Measurements from ENCODE around the gene SNED1. TPM values are rescaled to one million over a fixed set of nuclear protein-coding genes. Genes with fewer than 3 reads are reported as not detected.

SNED1 gene
- 1.6 TPM for polyA plus RNA-seq (2012; ENCODE audit: insufficient read depth, insufficient read length, low read depth)

DNA sequence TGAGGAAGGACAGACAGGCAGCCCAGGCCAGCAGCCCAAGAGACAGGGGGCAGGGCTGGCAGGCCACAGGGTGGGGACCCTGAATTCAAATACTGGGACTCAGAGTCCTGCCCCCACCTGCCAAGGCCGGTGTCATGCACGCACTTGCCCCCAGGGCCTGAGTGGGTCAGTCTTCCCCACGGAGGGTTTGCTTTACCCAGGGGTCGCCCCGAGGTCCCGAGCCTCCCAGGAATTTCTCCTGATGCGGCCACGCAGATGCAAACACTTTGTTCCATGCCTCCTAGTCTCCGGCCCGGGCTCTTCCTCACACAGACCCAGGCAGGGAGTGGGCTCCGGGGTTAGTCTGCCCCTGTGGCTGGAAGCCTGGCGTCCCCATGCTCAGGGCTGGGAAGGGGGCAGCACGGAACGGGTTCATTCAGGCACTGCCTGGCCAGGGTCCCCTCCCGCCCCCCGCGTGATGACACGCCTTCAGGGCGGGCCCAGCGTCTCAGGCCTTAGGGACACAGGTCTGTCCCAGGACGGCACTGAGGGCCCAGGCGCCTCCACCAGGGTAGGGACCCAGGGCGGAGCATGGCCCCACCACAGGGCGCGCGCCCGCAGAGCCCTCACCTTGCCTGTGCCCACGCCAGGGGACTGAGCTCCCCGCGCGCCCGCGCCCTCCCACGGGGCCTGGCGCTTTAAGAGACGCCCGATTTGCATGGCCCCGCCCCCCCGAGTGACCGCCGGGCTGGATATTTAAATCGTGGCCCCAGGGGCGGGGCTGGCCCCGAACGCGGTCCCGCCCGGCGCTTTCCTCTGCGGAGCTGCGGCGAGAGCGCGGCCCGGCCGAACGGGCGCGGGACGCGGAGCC is at the start of gene SNED1:
Gene SNED1 (plus strand): TSS at position 763 of the 850 bp plus-strand sequence. CDS start 220 bp downstream, outside the sequence.
- H3K4me3 ChIP-seq (ENCODE audit: low read depth, low read length), result peak within 1 kb of the TSS; percentile 64
- H3K9me3 ChIP-seq, result no peaks in the 10 kb centered on the region
- peak; percentile 93 for DNase-seq
- no peaks in the 10 kb centered on the region for H3K4me1 ChIP-seq
- H3K36me3 ChIP-seq, result no peaks in the 10 kb centered on the region
- TF ChIP-seq, protein P1, sequence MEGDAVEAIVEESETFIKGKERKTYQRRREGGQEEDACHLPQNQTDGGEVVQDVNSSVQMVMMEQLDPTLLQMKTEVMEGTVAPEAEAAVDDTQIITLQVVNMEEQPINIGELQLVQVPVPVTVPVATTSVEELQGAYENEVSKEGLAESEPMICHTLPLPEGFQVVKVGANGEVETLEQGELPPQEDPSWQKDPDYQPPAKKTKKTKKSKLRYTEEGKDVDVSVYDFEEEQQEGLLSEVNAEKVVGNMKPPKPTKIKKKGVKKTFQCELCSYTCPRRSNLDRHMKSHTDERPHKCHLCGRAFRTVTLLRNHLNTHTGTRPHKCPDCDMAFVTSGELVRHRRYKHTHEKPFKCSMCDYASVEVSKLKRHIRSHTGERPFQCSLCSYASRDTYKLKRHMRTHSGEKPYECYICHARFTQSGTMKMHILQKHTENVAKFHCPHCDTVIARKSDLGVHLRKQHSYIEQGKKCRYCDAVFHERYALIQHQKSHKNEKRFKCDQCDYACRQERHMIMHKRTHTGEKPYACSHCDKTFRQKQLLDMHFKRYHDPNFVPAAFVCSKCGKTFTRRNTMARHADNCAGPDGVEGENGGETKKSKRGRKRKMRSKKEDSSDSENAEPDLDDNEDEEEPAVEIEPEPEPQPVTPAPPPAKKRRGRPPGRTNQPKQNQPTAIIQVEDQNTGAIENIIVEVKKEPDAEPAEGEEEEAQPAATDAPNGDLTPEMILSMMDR (IDR thresholded peaks at IDR 0.05; ENCODE audit: low read depth, low read length), result no peak
- H3K27me3 ChIP-seq, result peaks cover 9% of the 10 kb centered on the region

DNA sequence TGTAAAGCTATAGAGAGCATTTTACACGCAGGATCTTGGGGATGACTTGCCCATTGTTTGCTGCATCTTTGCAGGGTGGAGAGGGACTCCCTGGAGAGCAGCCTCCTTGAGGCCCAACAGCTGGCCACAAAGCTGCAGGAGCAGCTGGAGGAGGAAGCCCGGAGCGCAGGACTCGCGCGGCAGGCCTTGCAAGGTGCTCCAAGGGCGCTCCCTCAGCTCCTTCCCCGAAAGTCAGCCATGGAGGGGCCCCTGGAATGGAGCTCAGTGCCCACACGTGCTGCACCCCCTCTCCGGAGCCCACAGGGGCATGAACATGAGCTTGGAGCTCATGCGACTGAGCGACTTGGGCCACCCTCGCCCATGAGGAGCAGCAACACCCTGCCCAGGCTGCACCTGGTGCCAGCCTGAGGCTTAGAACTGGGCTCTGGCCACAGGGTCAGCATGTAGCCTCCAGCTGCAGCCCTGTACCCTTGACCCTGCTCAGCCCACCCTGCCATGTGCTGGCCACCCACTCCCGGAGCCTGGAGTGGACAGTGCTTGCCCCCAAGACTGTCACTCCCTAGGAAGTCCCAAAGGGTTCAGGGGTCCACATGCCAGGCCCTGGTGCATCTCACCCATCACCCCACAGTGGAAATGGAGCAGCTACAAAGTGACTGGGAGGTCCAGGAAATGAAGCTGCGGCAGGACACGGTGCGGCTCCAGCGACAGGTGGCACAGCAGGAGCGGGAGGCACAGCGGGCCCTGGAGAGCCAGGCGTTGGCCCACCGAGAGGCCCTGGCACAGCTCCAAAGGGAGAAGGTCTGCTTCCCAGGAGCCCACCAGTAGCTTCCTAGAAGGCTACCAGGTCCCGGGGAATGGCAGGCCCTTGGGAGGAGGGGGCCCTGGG is 49.3 kb upstream of the SNED1 start:
- no peaks in the 10 kb centered on the region for H3K27me3 ChIP-seq
- no peaks in the 10 kb centered on the region for H3K4me1 ChIP-seq
- H3K4me3 ChIP-seq (ENCODE audit: low read depth, low read length), result no peak overlapping the region
- TF ChIP-seq, protein P1 (IDR thresholded peaks at IDR 0.05; ENCODE audit: low read depth, low read length), result no peak
- no peaks in the 10 kb centered on the region for H3K36me3 ChIP-seq
- peak; percentile 10 for DNase-seq
- no peaks in the 10 kb centered on the region for H3K9me3 ChIP-seq

DNA sequence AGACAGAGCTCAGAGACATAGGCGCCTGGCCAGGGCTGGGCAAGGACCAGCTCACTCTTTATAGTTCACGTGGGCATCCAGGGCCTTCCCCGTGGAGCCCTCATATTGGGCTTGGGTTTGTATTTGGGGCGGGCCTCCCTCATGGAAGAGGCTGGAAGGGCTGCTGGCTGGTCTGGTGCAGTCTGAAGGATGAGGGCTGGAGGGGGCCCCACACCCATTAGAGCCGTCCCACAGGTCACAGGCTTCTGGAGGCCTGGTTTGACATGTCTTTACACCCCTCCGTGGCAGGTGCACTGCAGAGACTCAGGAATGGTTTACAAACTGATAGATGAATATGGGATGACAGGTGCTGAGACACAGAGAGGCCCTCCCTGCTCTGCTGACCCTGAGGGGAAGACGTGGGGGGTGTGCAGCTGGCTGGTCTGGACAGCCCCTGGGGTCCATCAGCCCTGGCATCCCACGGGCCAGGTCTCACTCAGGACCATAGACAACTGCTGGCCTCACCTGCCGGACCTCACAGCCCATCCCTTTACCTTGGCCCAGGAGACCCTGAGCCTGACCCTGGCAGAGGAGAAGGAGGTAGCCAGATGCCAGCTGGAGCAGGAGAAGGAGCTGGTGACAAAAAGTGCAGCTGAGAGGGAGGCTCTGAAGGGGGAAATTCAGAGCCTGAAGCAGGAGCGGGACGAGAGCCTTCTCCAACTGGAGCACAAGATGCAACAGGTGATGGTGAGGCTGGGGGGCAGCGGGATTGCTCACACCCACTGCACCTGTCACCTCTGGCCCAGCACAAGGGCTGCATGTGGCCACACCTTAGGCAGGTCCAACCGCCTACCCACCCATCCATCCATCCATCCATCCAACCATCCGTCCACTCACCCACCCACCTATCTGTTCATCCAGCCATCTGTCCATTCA is 48.4 kb upstream of the SNED1 start:
- TF ChIP-seq, protein P1 (IDR thresholded peaks at IDR 0.05; ENCODE audit: low read depth, low read length), result no peak
- H3K27me3 ChIP-seq, result no peaks in the 10 kb centered on the region
- no peak for DNase-seq
- no peaks in the 10 kb centered on the region for H3K9me3 ChIP-seq
- no peaks in the 10 kb centered on the region for H3K36me3 ChIP-seq
- H3K4me3 ChIP-seq (ENCODE audit: low read depth, low read length), result no peak overlapping the region
- H3K4me1 ChIP-seq, result no peaks in the 10 kb centered on the region

DNA sequence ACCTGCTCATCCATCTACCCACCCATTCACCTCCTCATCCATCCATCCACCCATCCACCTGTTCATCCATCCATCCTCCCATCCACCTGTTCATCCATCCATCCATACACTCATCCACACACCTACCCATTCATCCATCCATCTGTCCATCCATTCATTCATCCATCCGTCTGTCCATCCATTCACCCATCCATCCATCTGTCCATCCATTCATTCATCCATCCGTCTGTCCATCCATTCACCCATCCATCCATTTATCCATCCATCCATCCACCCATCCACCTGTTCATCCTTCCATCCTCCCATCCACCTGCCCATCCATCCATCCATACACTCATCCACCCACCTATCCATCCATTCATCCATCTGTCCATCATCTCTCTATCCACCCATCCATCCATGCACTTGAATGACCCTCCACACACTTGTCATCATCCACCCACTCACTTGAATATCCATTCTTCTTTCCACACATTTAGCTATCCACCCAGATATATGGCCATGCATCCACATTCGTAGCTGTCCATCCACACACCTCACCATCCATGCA is 47.3 kb upstream of the SNED1 start:
- Histone ChIP-seq H3K27me3 (no peaks in the 10 kb centered on the region), H3K4me3 (ENCODE audit: low read depth, low read length) (no peak overlapping the region), H3K9me3 (no peaks in the 10 kb centered on the region), H3K4me1 (no peaks in the 10 kb centered on the region), H3K36me3 (no peaks in the 10 kb centered on the region)
- TF ChIP-seq, protein P1 (IDR thresholded peaks at IDR 0.05; ENCODE audit: low read depth, low read length), result no peak
- no peak for DNase-seq

DNA sequence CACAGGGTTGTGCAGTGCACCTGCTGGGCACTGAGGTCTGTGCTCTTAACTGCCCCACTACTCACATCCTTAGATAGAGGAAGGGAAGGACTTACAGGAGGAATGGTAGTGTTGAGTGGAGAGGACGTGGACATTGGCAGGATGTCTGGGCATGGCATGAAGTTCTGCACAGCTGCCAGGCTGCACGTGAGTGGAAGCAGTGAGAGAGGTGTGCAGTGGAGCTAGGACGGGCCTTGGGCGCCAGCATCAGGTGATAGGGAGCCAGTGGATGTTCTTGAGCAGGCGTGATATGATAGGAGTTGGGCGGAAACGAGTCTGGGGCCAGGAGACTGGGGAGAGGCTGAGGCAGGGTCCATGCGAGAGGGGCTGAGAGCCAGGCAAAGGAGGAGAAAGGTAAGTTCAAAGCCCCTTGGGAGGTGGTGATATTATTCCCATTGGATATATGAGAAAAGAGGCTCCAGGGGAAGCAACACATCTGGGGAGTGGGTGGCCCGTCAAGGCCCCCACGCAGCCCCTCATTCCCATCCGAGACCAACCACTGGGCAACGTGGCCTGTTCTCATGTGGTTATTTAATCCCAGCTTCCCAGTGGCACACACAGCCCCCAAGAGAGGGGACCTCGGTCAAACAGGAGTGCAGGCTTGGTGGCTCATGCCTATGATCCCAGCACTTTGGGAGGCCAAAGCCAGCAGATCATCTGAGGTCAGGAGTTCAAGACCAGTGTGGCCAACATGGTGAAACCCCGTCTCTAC is 45.7 kb upstream of the SNED1 start:
- DNase-seq, result no peak
- Histone ChIP-seq H3K27me3 (no peaks in the 10 kb centered on the region), H3K4me3 (ENCODE audit: low read depth, low read length) (no peak overlapping the region), H3K9me3 (no peaks in the 10 kb centered on the region), H3K36me3 (no peaks in the 10 kb centered on the region), H3K4me1 (no peaks in the 10 kb centered on the region; the same call in 1 of the 2 replicates)
- TF ChIP-seq, protein P1 (IDR thresholded peaks at IDR 0.05; ENCODE audit: low read depth, low read length), result no peak
